ENCODE data around the gene TAF6. TPM values are rescaled to one million over a fixed set of nuclear protein-coding genes. Genes with fewer than 3 reads are reported as not detected.

The TAF6 gene
- total RNA-seq, 1 experiment from 2014 or later = 50.5 TPM

DNA sequence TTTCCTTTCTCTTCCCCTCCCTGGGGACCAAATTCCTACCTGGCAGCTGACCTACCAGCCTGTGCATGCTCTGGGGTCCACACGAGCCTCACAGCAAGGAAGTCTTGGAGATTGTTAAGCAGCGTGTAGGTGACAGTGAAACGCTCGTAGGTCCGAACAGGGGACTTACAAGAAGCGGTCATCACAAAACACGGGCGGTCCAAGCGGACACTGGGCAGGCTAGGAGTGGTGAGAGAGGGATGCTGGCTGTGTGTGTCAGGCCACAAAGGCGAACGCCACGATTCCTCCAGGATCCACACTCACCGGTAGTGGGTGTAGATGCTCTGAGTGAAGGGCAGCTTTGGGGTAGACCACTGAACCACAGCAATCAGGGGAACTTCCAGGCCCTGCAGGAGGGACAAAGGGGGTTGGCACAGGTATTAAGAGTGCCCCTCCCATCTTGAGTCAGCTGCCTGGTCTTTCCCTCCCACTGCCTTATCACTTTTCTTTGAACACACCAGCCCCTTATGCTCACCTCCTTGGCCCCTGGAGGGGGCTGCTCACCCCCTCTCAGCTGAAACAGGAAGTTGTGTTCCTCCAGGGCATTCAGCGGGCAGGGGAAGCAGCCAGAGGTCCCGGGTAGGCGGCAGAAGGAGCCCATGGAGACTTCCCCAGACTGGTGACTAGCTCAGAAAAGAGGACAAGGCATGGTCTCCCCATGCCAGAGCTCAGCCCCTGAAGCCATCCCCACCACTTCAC, 37.3 kb upstream of the TAF6 start:
- no TSS peak for BruUV-seq (replicated peaks)
- intact Hi-C loops (cut with micrococcal nuclease; ENCODE audit: unreplicated experiment) = no loop called here
- no peaks in the 10 kb centered on the region for H3K9me3 Mint-ChIP-seq (ENCODE audit: low read depth, unreplicated experiment)
- no peak overlapping the region for H3K4me3 Mint-ChIP-seq (ENCODE audit: low read depth, unreplicated experiment)
- H3K36me3 Mint-ChIP-seq (ENCODE audit: insufficient read depth, unreplicated experiment) = peaks cover 52% of the 10 kb centered on the region
- no peaks in the 10 kb centered on the region for H3K27me3 Mint-ChIP-seq (ENCODE audit: unreplicated experiment)
- H3K27ac Mint-ChIP-seq (ENCODE audit: unreplicated experiment) = no peak overlapping the region
- TF ChIP-seq, protein P1, sequence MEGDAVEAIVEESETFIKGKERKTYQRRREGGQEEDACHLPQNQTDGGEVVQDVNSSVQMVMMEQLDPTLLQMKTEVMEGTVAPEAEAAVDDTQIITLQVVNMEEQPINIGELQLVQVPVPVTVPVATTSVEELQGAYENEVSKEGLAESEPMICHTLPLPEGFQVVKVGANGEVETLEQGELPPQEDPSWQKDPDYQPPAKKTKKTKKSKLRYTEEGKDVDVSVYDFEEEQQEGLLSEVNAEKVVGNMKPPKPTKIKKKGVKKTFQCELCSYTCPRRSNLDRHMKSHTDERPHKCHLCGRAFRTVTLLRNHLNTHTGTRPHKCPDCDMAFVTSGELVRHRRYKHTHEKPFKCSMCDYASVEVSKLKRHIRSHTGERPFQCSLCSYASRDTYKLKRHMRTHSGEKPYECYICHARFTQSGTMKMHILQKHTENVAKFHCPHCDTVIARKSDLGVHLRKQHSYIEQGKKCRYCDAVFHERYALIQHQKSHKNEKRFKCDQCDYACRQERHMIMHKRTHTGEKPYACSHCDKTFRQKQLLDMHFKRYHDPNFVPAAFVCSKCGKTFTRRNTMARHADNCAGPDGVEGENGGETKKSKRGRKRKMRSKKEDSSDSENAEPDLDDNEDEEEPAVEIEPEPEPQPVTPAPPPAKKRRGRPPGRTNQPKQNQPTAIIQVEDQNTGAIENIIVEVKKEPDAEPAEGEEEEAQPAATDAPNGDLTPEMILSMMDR (IDR thresholded peaks at IDR 0.05; ENCODE audit: unreplicated experiment) = no peak
- no peak for DNase-seq
- CTCF ChIA-PET = no interaction called here
- peaks cover 9% of the 10 kb centered on the region for H3K4me1 Mint-ChIP-seq (ENCODE audit: low read depth, unreplicated experiment)

DNA sequence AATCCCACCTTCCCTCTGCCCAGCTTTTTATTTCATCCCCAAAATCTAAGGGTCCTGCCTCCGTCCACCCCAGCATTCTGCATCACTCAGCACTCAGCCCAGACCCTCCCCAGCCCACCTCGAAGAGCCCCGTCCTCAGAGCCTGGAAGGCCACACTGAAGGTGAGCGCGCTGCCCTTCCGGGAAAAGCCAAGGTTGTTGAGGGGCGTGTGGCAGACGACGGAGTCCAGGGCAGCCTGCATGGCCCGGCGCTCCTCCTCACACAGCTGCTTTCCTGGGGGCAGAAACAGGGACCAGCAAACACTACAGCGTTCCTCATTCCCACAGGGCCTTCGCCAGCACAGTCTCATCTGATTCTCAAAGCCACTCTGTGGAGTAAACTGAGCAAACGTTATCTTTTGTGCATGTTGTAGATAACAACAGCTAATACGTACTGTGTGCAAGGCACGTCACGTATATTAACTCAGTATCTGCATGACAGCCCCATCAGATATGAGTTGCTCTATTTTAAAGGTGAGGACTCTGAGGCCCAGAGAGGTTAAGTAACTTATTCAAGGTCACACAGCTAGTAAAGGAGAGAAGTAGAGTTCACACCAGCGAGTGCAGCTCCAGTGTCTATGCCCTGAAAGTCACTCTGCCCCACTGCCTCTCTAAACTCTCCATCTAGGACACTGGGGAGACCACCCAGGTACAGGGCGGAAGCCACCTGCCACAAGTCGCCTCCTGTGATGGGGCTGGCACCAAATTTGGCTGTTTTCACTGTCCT, 36.6 kb upstream of the TAF6 start:
- BruUV-seq (replicated peaks) = no TSS peak
- Mint-ChIP-seq H3K27ac (ENCODE audit: unreplicated experiment) (no peak overlapping the region), H3K36me3 (ENCODE audit: insufficient read depth, unreplicated experiment) (peaks cover 56% of the 10 kb centered on the region), H3K9me3 (ENCODE audit: low read depth, unreplicated experiment) (no peaks in the 10 kb centered on the region), H3K27me3 (ENCODE audit: unreplicated experiment) (no peaks in the 10 kb centered on the region), H3K4me3 (ENCODE audit: low read depth, unreplicated experiment) (no peak overlapping the region), H3K4me1 (ENCODE audit: low read depth, unreplicated experiment) (peaks cover 10% of the 10 kb centered on the region)
- intact Hi-C loops (cut with micrococcal nuclease; ENCODE audit: unreplicated experiment) = no loop called here
- CTCF ChIA-PET = no interaction called here
- TF ChIP-seq, protein P1 (IDR thresholded peaks at IDR 0.05; ENCODE audit: unreplicated experiment) = no peak
- no peak for DNase-seq

DNA sequence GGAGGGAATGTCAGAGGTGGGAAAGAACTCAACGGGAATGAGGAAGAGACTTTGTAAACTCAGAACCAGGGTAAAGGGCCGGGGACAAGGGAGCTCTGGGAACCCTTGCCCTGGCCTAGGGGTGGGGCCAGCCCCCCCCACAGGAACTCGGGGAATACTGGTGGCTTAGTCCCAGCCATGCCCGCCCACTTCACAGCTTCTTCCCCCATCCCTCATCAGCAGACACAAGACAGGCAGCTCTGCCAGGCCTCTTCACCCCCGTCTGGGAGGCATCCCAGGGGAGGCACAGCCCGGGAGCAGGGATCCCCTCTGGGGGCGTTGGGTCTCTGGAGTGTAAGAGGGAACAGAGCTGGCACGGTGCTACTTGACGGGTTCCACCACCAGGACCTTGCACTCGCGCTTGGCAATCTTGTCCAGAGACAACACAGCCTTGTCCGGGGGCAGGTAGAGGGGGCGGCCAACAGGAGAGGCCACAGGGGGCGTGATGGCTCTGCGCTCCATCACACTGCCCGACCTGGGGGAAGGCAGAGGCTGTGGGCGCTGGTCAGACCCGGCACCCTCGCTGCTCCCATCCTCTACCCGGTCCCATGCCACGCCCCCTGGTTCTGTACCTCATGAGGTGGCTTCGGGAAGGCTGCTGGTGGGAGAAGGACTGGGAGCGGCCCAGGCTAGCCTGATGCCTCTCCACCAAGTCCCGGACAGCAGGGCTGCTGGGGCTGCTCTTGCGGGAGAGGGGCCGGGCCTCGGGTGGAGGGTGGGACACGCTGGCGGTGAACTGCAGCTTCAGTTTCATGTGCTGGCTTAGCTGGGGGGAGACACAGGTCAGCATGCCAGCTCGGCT, 35.7 kb upstream of the TAF6 start:
- peaks cover 19% of the 10 kb centered on the region for H3K4me1 Mint-ChIP-seq (ENCODE audit: low read depth, unreplicated experiment)
- TF ChIP-seq, protein P1 (IDR thresholded peaks at IDR 0.05; ENCODE audit: unreplicated experiment) = no peak
- no peak for DNase-seq
- intact Hi-C loops (cut with micrococcal nuclease; ENCODE audit: unreplicated experiment) = no loop called here
- CTCF ChIA-PET = no interaction called here
- BruUV-seq (replicated peaks) = no TSS peak
- no peak overlapping the region for H3K27ac Mint-ChIP-seq (ENCODE audit: unreplicated experiment)
- H3K27me3 Mint-ChIP-seq (ENCODE audit: unreplicated experiment) = no peaks in the 10 kb centered on the region
- H3K4me3 Mint-ChIP-seq (ENCODE audit: low read depth, unreplicated experiment) = no peak overlapping the region
- peaks cover 53% of the 10 kb centered on the region for H3K36me3 Mint-ChIP-seq (ENCODE audit: insufficient read depth, unreplicated experiment)
- no peaks in the 10 kb centered on the region for H3K9me3 Mint-ChIP-seq (ENCODE audit: low read depth, unreplicated experiment)

DNA sequence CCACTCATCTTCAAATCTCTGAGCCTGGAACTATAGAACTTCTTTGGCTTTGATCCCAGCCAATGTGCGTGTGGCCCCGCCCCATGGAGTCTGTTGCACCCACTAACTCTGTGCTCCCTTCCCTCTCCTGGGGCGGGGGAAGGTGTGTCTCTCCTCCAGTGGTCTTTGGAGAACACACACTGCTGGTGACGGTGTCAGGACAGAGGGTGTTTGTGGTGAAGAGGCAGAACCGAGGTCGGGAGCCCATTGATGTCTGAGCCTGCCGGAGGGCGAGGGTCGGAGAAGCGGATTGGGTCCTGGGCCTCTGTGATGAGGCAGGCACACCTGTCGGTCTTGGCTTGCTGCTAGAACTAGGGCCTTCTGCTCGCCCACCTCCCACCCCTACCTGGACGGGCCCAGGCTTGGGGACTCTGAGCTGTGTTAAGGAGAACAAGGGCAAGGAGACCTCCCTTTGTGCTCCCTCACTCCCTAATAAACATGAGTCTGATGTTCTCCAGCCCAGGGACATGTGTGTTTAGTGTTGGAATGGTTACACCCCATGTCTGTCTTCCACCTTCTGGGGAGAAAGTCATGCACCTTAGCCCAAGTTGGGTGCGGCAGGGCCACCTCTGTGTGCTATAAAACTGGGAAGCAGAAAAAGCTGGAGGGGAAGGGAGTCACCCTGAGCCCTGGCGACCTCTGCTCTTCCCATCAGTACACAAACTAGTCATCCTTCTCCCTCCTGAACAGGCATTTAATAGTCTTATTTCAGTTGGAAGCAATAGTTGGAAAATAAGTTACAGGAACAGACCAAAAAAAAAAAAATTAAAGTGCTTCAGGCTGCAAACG, 34.8 kb upstream of the TAF6 start:
- Mint-ChIP-seq H3K4me3 (ENCODE audit: low read depth, unreplicated experiment) (no peak overlapping the region), H3K9me3 (ENCODE audit: low read depth, unreplicated experiment) (no peaks in the 10 kb centered on the region), H3K4me1 (ENCODE audit: low read depth, unreplicated experiment) (peaks cover 19% of the 10 kb centered on the region), H3K36me3 (ENCODE audit: insufficient read depth, unreplicated experiment) (peaks cover 50% of the 10 kb centered on the region), H3K27me3 (ENCODE audit: unreplicated experiment) (no peaks in the 10 kb centered on the region), H3K27ac (ENCODE audit: unreplicated experiment) (no peak overlapping the region)
- TF ChIP-seq, protein P1 (IDR thresholded peaks at IDR 0.05; ENCODE audit: unreplicated experiment) = no peak
- intact Hi-C loops (cut with micrococcal nuclease; ENCODE audit: unreplicated experiment) = no loop called here
- CTCF ChIA-PET = no interaction called here
- DNase-seq = no peak
- no TSS peak for BruUV-seq (replicated peaks)
